GM12878 (cell line): Measurements from ENCODE around the gene FRAS1. TPM values are rescaled to one million over a fixed set of nuclear protein-coding genes. Genes with fewer than 3 reads are reported as not detected.

Experiments
- ATAC-seq: fragments of 200-7000 bp; cut with Tn5 transposase; 3 replicates; pipeline ENCODE4 v1.9.1; 2020; ENCODE audit warnings: mild to moderate bottlenecking, moderate library complexity
- BruUV-seq: library from RNA; stranded (reverse); fragments of 400-500 nt; replicated peaks from 2 replicates; lab custom pipeline; 2021; lab: Mats Ljungman, UMichigan
- CTCF ChIA-PET: fragments of 300-600 bp; sonication (Branson Sonifier 250); formaldehyde crosslinking; extraction: SDS; loops from one replicate; lab custom pipeline; 2021; ENCODE audit warnings: inconsistent platforms; lab: Yijun Ruan, JAX
- POLR2A ChIA-PET: fragments of 350-600 bp; formaldehyde crosslinking; extraction: SDS; loops from one replicate; lab custom pipeline; 2021; ENCODE audit warnings: inconsistent platforms; lab: Charles Lee
- RAD21 ChIA-PET: fragments of 300-600 bp; sonication (Branson Sonifier 250); formaldehyde crosslinking; loops from one replicate; lab custom pipeline; 2023; ENCODE audit warnings: antibody characterized with exemption; ENCODE audit not compliant: unreplicated experiment; lab: Charles Lee
- SMC1A ChIA-PET: fragments of 300-600 bp; sonication (Branson Sonifier 250); formaldehyde crosslinking; loops from one replicate; lab custom pipeline; 2023; ENCODE audit not compliant: unreplicated experiment, uncharacterized antibody; lab: Charles Lee
- DNase-seq: peaks from one replicate; pipeline ENCODE4 v3.0.0-alpha.2; 2011; ENCODE audit warnings: low read depth, low spot score
- FAIRE-seq: peaks from 3 replicates; lab custom pipeline; 2011; peaks lifted over from hg19 to GRCh38; lab: Jason Lieb, UNC
- H2AFZ ChIP-seq: 2 replicates; pipeline ENCODE4 v1.6.0; 2011; ENCODE audit warnings: low read depth, low read length, control low read depth; ENCODE audit not compliant: control insufficient read depth
- H3K27ac ChIP-seq: 2 replicates; pipeline ENCODE4 v1.5.1; 2011; ENCODE audit warnings: control low read depth; ENCODE audit not compliant: control insufficient read depth, insufficient read depth
- H3K27me3 ChIP-seq, 2 experiments: replicated peaks in 1 of 2; 2 replicates each; pipeline versions ENCODE4 v1.6.0 to v1.6.1; 2011; ENCODE audit warnings: low read length in 1 of 2; ENCODE audit not compliant: control insufficient read depth in 2 of 2, insufficient read depth in 2 of 2
- H3K36me3 ChIP-seq, 2 experiments: 2 replicates each; pipeline ENCODE4 v1.5.1; 2011; ENCODE audit warnings: low read length in 1 of 2; ENCODE audit not compliant: control insufficient read depth in 2 of 2, insufficient read depth in 2 of 2
- H3K4me1 ChIP-seq: 2 replicates; pipeline ENCODE4 v1.6.1; 2011; ENCODE audit warnings: mild to moderate bottlenecking, low read length, moderate library complexity, mixed read lengths; ENCODE audit not compliant: control insufficient read depth, insufficient read depth
- H3K4me2 ChIP-seq: 2 replicates; pipeline ENCODE4 v1.6.0; 2011; ENCODE audit warnings: control low read depth; ENCODE audit not compliant: control insufficient read depth, insufficient read depth
- H3K4me3 ChIP-seq: fragments of 200-600 bp; sonication (generic); 2 replicates; pipeline ENCODE4 v1.5.1; 2016
- H3K79me2 ChIP-seq: 2 replicates; pipeline ENCODE4 v1.6.0; 2011; ENCODE audit warnings: low read length; ENCODE audit not compliant: control insufficient read depth, insufficient read depth
- H3K9ac ChIP-seq: 2 replicates; pipeline ENCODE4 v1.8.0; 2011; ENCODE audit warnings: low read length, control low read depth, mixed read lengths; ENCODE audit not compliant: control insufficient read depth, insufficient read depth
- H3K9me3 ChIP-seq: replicated peaks from 3 replicates; pipeline ENCODE4 v1.5.1; 2011; ENCODE audit warnings: mild to moderate bottlenecking, low read length; ENCODE audit not compliant: control insufficient read depth, insufficient read depth
- H4K20me1 ChIP-seq: 2 replicates; pipeline ENCODE4 v1.6.0; 2011; ENCODE audit not compliant: control insufficient read depth, insufficient read depth
- ATF7 ChIP-seq: fragments of 450-650 bp; IDR thresholded peaks from 2 replicates; pipeline ENCODE4 v1.6.1; 2016; ENCODE audit warnings: low read depth, mild to moderate bottlenecking
- BACH1 ChIP-seq: fragments of 450-650 bp; IDR thresholded peaks from 2 replicates; pipeline ENCODE4 v1.6.1; 2017; ENCODE audit warnings: mild to moderate bottlenecking, borderline replicate concordance
- RB1 ChIP-seq: fragments of 450-650 bp; formaldehyde crosslinking; IDR thresholded peaks from 2 replicates; pipeline ENCODE4 v1.6.1; 2017; ENCODE audit warnings: mild to moderate bottlenecking, borderline replicate concordance
- WGBS: methylation state at CpG from one replicate; pipeline ENCODE4 v1.1.6; 2016; ENCODE audit warnings: low lambda C conversion rate; ENCODE audit not compliant: insufficient replicate concordance, insufficient coverage; ENCODE audit errors: missing lambda C conversion rate; 5-methylcytosine and 5-hydroxymethylcytosine counted together
- in situ Hi-C: fragments of 300-500 bp; cut with MboI; formaldehyde crosslinking; loops from 9 replicates; pipeline ENCODE4 v1.14.3; 2018; ENCODE audit warnings: mixed read lengths
- intact Hi-C: fragments of 100-400 bp; cut with micrococcal nuclease; formaldehyde crosslinking; loops from one replicate; pipeline ENCODE4 v1.14.2; 2022; ENCODE audit not compliant: unreplicated experiment
- polyA plus RNA-seq, 11 experiments: library from polyadenylated mRNA; depleted of rRNA in 4 of 11; unstranded in 6 of 11; stranded (reverse) in 5 of 11; fragments of >200 nt; fragmentation: Nextera tagmentation in 4 of 11; fragmentation: Illumina TruSeq in 1 of 11; extraction: Ambion mirVana in 4 of 11; extraction: Trizol in 1 of 11; gene quantifications; 1 replicate in 1 of 11; 2 replicates in 10 of 11; pipeline versions ENCODE4 v1.2.1 to v1.2.3, GENCODE V29; 2011 to 2016; ENCODE audit warnings: inconsistent platforms in 2 of 11, missing spikeins in 2 of 11, low read depth in 1 of 11
- total RNA-seq, 4 experiments: library from RNA; depleted of rRNA in 3 of 4; stranded (reverse); fragments of >200 nt in 3 of 4; fragmentation: Illumina TruSeq in 1 of 4; extraction: Trizol in 1 of 4; gene quantifications; 2 replicates each; pipeline versions ENCODE4 v1.2.1 to v1.2.3, GENCODE V29; 2013 to 2021
- TF ChIP-seq, protein P1 (sequence below): IDR thresholded peaks from 2 replicates; pipeline ENCODE4 v1.6.1; 2012; ENCODE audit warnings: low read depth, low read length, improper control_type of control experiment

The FRAS1 gene
- total and polyA plus RNA-seq, 10 of the 15 experiments (the other 5 are each of a cell fraction or from before 2014, with no cell fraction given) = 0.08 to 11.7 (median 0.20) TPM

DNA sequence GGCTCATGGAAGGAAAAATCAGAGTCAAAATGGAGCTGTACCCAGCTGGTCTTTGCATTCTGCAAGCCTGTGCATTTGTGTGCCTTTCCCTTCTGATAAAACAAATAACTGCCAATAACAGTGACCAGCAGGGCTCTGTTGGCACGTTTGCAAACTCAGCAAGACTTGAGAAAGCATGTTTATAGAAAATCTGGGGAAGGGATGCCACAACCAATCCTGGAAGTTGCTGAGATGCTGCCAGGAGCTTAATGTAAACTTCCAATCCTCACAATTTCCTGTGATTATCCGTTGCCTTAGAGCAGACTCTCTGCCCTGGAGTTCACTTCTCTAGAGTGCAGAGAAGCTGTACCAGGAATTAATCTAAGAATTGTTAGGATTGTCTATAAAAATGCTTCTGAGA is 487.6 kb downstream of the FRAS1 start:
- no peak overlapping the region for H3K27ac ChIP-seq
- H4K20me1 ChIP-seq = no peaks in the 10 kb centered on the region
- H3K4me3 ChIP-seq = no peak overlapping the region
- ChIA-PET SMC1A (interaction anchor here (0.6 kb wide), 1 partner anchor 81 kb away, joined by 3 read pairs; no protein-coding TSS in a partner anchor), CTCF (interaction anchor here (1.3 kb wide), 1 partner anchor 485 kb away, joined by 3 read pairs; no protein-coding TSS in a partner anchor), RAD21 (no interaction called here), POLR2A (no interaction called here)
- H3K79me2 ChIP-seq = no peaks in the 10 kb centered on the region
- ATAC-seq = no peak
- H3K9ac ChIP-seq = no peak overlapping the region
- no TSS peak for BruUV-seq
- H3K27me3 ChIP-seq = no peaks in the 10 kb centered on the region
- H2AFZ ChIP-seq = no peak overlapping the region
- DNase-seq = no peak
- no peaks in the 10 kb centered on the region for H3K9me3 ChIP-seq
- intact Hi-C loops (no loop called here), in situ Hi-C loops (no loop called here)
- FAIRE-seq = no peak
- no peaks in the 10 kb centered on the region for H3K36me3 ChIP-seq
- 0% methylated on average over 2 of the region's 2 CpGs for WGBS
- H3K4me2 ChIP-seq = no peak overlapping the region
- TF ChIP-seq BACH1 = no peak
- no peak for TF ChIP-seq ATF7
- TF ChIP-seq, protein P1, sequence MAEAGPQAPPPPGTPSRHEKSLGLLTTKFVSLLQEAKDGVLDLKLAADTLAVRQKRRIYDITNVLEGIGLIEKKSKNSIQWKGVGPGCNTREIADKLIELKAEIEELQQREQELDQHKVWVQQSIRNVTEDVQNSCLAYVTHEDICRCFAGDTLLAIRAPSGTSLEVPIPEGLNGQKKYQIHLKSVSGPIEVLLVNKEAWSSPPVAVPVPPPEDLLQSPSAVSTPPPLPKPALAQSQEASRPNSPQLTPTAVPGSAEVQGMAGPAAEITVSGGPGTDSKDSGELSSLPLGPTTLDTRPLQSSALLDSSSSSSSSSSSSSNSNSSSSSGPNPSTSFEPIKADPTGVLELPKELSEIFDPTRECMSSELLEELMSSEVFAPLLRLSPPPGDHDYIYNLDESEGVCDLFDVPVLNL = no peak
- no peak for TF ChIP-seq RB1
- TF ChIP-seq, all 136 proteins: peak for 0
- no peaks in the 10 kb centered on the region for H3K4me1 ChIP-seq
